ENCODE measurements around the gene BTBD9.

DNA sequence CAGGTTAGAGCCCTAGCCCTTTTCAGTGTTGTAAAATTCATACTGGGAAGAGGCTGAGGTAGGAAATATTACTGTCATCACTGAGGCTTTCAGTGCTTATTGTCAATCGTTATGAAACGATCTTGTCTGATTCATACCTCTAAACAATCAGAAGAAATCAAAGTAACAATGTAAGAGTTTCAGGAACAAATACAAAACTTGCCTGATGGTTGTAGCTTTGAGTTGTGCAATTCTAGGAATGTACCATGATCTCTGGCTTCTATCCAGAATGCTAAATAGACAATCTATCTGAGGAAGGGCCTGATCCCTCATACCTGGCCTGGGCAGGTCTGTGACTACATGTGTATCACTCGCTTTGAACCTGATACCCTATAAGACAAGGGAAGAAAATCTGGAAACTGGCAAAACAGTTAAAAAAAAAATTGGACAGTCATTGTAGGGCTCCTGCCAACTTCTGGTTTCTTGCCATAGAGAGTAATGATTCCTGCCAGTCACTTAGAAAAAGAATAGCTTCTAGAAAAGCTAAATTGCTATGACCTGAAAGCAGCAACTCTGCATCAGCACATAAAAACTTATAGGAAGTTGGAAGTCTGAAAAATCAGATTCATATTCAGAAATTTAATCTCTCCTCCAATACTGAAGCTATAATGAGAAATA lies 234.7 kb downstream of the BTBD9 start:
- TF ChIP-seq, protein P1, sequence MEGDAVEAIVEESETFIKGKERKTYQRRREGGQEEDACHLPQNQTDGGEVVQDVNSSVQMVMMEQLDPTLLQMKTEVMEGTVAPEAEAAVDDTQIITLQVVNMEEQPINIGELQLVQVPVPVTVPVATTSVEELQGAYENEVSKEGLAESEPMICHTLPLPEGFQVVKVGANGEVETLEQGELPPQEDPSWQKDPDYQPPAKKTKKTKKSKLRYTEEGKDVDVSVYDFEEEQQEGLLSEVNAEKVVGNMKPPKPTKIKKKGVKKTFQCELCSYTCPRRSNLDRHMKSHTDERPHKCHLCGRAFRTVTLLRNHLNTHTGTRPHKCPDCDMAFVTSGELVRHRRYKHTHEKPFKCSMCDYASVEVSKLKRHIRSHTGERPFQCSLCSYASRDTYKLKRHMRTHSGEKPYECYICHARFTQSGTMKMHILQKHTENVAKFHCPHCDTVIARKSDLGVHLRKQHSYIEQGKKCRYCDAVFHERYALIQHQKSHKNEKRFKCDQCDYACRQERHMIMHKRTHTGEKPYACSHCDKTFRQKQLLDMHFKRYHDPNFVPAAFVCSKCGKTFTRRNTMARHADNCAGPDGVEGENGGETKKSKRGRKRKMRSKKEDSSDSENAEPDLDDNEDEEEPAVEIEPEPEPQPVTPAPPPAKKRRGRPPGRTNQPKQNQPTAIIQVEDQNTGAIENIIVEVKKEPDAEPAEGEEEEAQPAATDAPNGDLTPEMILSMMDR (IDR thresholded peaks at IDR 0.05 in 4 of 5, conservative IDR thresholded peaks at IDR 0.05 in 1 of 5) = no peak
- no peak for TF ChIP-seq POLR2A (IDR thresholded peaks at IDR 0.05)
